SU-DHL-6 (cell line): ENCODE measurements around the gene CFL1.

ENCODE experiments used
- EZH2phosphoT487 ChIP-seq: fragments of 200-600 bp; sonication (generic), shearing (Covaris generic); conservative IDR thresholded peaks from 2 replicates; pipeline ENCODE4 v1.6.1; 2018; ENCODE audit warnings: mild to moderate bottlenecking, antibody characterized with exemption, low read length, moderate library complexity, mixed read lengths
- TF ChIP-seq, protein P1 (sequence below): fragments of 200-600 bp; sonication (generic); IDR thresholded peaks from one replicate; pipeline ENCODE4 v1.5.1; 2017; ENCODE audit warnings: antibody characterized with exemption, mild to moderate bottlenecking, low read length, moderate library complexity; ENCODE audit not compliant: insufficient read depth, poor library complexity, severe bottlenecking

- TF ChIP-seq, protein P1, sequence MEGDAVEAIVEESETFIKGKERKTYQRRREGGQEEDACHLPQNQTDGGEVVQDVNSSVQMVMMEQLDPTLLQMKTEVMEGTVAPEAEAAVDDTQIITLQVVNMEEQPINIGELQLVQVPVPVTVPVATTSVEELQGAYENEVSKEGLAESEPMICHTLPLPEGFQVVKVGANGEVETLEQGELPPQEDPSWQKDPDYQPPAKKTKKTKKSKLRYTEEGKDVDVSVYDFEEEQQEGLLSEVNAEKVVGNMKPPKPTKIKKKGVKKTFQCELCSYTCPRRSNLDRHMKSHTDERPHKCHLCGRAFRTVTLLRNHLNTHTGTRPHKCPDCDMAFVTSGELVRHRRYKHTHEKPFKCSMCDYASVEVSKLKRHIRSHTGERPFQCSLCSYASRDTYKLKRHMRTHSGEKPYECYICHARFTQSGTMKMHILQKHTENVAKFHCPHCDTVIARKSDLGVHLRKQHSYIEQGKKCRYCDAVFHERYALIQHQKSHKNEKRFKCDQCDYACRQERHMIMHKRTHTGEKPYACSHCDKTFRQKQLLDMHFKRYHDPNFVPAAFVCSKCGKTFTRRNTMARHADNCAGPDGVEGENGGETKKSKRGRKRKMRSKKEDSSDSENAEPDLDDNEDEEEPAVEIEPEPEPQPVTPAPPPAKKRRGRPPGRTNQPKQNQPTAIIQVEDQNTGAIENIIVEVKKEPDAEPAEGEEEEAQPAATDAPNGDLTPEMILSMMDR, result no peak
- TF ChIP-seq EZH2phosphoT487, result no peak
Measured at GRCh38 chr11:65898656-65899355, 40.8 kb upstream of the CFL1 start.
